Measurements from ENCODE around the gene KCNQ1.

DNA sequence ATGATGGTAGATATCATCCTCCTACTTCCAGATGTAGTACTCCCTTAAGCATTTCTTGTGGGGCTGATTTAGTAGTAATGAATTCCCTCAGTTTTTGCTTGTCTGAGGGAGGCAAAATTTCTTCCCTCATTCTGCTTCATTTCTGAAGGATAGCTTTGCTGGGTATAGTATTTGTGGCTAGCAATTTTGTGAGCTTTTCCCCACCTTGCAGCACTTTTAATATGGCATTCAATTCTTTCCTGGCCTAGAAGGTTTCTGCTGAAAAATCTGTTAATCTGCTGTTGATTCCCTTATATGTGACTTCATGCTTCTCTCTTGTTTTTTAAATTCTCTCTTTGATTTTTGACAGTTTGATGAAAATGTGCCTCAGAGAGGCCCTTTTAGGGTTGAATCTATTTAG lies 204.6 kb downstream of the KCNQ1 start:
- TF ChIP-seq, protein P1, sequence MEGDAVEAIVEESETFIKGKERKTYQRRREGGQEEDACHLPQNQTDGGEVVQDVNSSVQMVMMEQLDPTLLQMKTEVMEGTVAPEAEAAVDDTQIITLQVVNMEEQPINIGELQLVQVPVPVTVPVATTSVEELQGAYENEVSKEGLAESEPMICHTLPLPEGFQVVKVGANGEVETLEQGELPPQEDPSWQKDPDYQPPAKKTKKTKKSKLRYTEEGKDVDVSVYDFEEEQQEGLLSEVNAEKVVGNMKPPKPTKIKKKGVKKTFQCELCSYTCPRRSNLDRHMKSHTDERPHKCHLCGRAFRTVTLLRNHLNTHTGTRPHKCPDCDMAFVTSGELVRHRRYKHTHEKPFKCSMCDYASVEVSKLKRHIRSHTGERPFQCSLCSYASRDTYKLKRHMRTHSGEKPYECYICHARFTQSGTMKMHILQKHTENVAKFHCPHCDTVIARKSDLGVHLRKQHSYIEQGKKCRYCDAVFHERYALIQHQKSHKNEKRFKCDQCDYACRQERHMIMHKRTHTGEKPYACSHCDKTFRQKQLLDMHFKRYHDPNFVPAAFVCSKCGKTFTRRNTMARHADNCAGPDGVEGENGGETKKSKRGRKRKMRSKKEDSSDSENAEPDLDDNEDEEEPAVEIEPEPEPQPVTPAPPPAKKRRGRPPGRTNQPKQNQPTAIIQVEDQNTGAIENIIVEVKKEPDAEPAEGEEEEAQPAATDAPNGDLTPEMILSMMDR (IDR thresholded peaks at IDR 0.05), result no peak
- TF ChIP-seq POLR2AphosphoS5 (IDR thresholded peaks at IDR 0.05), result no peak
- no peak for TF ChIP-seq POLR2A (IDR thresholded peaks at IDR 0.05)

Measured in sigmoid colon (tissue), 4 donors.